C4-2B (cell line): ENCODE results near the gene SNED1.

Source experiments
- H3K27ac ChIP-seq: fragments of 450-650 bp; 2 replicates; pipeline ENCODE4 v1.5.1; 2017
- CTCF ChIP-seq: fragments of 450-650 bp; conservative IDR thresholded peaks from 2 replicates; pipeline ENCODE4 v1.5.1; 2017; ENCODE audit warnings: mild to moderate bottlenecking
- ZFX ChIP-seq: fragments of 450-650 bp; IDR thresholded peaks from 2 replicates; pipeline ENCODE4 v1.6.1; 2017

Gene SNED1

GRCh38 chr2:241019441-241020139 is 21.2 kb downstream of the SNED1 start:
- TF ChIP-seq CTCF: no peak
- TF ChIP-seq ZFX: no peak
- no peak overlapping the region for H3K27ac ChIP-seq

DNA sequence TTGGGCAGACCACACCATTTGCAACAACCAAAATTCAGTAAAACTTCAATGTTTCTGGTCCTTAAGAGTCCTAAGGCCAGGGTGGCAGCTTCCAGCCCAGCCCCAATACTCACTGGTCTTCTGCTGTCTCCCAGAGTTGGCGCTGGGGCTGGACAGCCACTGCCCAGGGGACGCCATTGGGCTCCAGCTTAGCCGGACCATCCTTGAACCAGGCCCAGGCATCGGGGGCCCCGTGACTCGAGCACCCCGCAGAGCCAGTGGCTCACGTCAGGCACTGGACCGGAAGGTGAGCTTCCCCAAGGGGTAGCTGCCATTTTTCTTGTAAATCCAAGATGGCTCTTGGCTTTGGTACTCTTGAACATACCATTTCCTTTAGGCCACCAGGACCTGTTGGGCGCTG is 21.8 kb downstream of the SNED1 start:
- no peak overlapping the region for H3K27ac ChIP-seq
- TF ChIP-seq CTCF (no peak), ZFX (no peak)

DNA sequence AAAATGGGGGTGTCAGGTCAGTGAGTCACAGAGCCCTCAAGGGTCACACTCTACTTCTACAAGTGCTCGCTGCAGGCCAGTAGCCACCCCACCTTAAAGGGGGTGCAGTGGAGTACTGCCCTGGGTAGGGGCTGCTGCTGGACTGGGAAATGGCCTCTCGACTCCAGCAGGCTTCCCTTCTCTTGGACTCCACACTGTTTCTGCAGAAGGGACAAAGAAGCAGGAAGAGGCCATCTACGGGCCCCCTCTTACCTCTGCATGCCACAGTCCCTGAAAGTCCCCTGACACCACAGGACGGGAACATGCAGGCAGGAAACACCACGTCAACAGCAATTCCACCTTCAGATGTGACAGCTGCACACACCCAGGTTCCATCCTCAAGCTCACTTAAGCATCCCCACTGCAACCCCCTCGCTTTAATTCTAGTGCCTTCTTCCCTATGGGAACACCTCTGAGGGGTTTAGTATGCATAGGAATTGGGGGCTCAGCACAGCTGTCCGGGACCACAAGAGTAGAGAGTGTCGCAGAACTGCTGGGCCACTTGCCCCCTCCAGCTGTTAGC is 22.3 kb downstream of the SNED1 start:
- TF ChIP-seq ZFX (no peak), CTCF (no peak)
- H3K27ac ChIP-seq: no peak overlapping the region

GRCh38 chr2:241025639-241026038 is 27.2 kb downstream of the SNED1 start:
- no peak for TF ChIP-seq ZFX
- TF ChIP-seq CTCF: no peak

DNA sequence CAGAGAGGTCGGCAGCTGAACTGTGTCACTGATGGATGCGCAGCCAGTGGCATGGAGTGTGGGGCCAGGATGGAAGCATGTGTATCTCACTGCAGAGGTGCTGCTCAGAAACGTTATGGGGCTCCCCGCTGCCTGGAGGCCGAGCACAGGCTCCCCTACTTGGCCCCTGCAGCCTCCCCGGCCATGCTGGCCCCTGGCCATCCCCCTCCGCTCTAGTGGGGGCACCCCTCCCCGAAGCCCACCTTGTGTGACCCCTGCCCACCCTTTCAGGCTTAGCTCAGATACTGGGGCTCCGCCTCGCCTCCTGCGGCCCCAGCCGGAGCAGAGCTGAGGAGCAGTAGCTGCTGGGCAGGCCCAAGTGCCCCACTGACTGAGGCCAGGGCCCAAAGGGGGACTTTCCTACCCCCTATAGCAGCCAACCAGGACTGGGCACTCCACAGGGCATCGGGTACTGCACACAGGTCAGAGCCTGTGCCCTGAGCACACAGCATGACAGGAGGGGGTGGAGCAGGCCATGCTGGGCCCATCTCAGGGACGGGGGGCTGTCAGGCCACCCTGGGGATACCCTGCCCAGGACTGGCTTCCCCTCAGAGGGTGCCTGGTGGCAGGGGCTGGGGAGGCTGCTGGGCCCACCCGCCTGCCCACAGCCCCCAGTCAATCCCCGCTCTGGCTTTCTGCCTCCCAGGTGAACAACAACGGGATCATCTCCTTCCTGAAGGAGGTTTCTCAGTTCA is 31.3 kb downstream of the SNED1 start:
- TF ChIP-seq ZFX (no peak), CTCF (no peak)
- H3K27ac ChIP-seq: no peak overlapping the region

More at GRCh38 chr2:241025639-241026038, 27.2 kb downstream of the SNED1 start:
- no peak overlapping the region for H3K27ac ChIP-seq

DNA sequence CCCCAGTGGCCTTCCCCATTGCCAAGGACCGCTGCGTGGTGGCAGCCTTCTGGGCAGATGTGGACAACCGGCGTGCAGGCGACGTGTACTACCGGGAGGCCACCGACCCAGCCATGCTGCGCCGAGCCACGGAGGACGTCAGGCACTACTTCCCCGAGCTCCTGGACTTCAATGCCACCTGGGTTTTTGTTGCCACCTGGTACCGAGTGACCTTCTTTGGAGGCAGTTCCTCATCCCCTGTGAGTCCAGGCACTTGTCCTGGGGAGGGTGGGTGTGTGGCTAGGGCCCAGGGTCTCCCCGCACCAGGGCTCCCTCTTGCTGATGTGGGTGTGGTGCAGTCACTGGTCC is 31.9 kb downstream of the SNED1 start:
- H3K27ac ChIP-seq: no peak overlapping the region
- TF ChIP-seq CTCF: no peak
- no peak for TF ChIP-seq ZFX

DNA sequence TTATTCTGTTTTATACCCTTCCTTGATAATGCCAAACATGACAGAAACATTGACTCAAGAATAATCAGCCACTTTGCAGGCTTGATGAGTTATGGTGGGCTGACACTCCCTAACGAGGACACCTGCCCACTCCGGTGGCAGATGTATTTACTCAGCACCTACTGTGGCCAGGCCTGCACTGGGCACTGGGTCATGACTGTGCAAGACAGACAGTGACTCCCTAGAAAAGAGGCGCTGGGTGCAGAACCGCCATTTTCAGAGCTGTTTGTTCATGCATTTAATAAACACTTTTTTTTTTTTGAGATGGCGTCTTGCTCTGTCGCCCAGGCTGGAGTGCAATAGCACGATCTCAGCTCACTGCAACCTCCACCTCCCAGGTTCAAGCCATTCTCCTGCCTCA is 32.5 kb downstream of the SNED1 start:
- TF ChIP-seq ZFX: no peak

More for the DNA sequence above, 32.5 kb downstream of the SNED1 start:
- no peak overlapping the region for H3K27ac ChIP-seq
